Measurements from ENCODE around the gene WDR62.
"Not testable (repeated sequence)": the region's sequence is repeated elsewhere in the genome, so short reads cannot be mapped to it uniquely, and the experiment has no call there.

The WDR62 gene

GRCh38 chr19:36031308-36031707, 23.4 kb upstream of the WDR62 start:
- DNase-seq (ENCODE audit: low read depth, low spot score), result no peak
- no peak overlapping the region for H3K4me3 ChIP-seq (ENCODE audit: low read length)

DNA sequence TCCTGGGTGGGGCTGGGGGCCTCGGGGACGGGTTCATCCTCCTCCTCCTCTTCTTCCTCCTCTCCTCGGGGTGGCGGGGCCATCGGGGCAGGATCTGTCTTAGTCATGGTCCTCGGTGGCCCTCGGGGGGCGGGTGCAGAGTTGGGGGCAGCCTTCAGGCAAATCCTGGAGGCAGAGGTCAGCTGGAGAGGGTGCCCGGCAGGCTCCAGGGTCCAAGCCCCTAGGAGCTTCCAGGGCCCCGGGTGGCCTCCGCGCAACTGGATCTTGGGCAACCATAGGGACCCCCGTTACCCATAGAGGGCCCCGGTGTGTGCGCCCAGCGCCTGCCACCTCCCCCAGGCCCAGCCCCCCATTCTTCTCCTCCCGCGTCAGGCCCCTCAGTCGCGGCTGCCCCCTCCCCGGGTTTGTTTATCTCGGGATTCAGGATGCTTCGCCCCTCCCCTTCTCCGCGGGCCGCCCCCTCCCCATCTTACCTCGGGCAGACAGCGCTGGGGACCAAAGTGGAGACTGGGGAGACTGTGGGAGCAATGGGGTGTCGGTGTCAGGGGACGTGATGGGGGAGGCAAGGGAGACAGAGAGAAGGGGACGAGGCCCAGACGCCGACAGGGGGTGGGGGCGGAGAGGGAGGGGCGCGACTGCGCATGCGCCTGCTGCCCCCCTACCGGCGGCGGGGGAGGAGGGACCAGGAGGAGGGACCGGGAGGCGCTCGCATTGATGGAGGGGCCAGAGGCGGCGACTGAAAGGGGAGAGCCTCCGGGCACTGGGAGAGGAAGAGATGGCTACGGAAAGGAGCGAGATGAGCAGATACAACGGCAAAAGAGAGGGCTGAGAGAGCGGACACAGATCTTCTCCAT, 22.2 kb upstream of the WDR62 start, which contains the start of gene CLIP3:
Gene CLIP3, minus strand, starts transcription at position 623 of the 854 bp plus-strand sequence. Its CDS starts 516 bp downstream, at position 107.
- H3K4me3 ChIP-seq (ENCODE audit: low read length), result peak within 1 kb of the TSS; percentile 61
- peak; percentile 53 for DNase-seq (ENCODE audit: low read depth, low spot score)

GRCh38 chr19:36040495-36040894, 14.2 kb upstream of the WDR62 start:
- DNase-seq (ENCODE audit: low read depth, low spot score), result no peak
- H3K4me3 ChIP-seq (ENCODE audit: low read length), result no peak overlapping the region

- not testable (repeated sequence) for DNase-seq (ENCODE audit: low read depth, low spot score); H3K4me3 ChIP-seq (ENCODE audit: low read length)
These were observed 13.6 kb upstream of the WDR62 start for GRCh38 chr19:36041092-36041491.

DNA sequence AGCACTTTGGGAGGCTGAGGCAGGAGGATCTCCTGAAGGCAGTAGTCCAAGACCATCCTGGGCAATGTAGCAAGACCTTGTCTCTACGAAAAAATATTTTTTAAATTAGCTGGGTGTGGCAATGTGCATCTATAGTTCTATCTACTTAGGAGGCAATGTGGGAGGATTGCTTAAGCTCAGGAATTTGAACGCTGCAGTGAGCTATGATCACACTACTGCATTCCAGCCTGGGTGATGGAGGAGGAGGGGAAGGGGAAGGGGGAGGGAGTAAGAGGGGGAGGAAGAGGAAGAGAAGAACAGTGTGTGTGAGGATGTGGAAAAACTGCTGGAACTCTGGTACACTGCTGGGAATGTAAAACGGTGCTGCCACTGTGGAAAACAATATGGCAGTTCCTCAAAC, 12.9 kb upstream of the WDR62 start:
- no peak for DNase-seq (ENCODE audit: low read depth, low spot score)
- H3K4me3 ChIP-seq (ENCODE audit: low read length), result no peak overlapping the region

- DNase-seq (ENCODE audit: low read depth, low spot score), result no peak
- no peak overlapping the region for H3K4me3 ChIP-seq (ENCODE audit: low read length)
These were observed 10.7 kb upstream of the WDR62 start for GRCh38 chr19:36043952-36044351.

GRCh38 chr19:36046443-36047050, 8.2 kb upstream of the WDR62 start:
- H3K4me3 ChIP-seq (ENCODE audit: low read length), result no peak overlapping the region
- DNase-seq (ENCODE audit: low read depth, low spot score), result no peak

DNA sequence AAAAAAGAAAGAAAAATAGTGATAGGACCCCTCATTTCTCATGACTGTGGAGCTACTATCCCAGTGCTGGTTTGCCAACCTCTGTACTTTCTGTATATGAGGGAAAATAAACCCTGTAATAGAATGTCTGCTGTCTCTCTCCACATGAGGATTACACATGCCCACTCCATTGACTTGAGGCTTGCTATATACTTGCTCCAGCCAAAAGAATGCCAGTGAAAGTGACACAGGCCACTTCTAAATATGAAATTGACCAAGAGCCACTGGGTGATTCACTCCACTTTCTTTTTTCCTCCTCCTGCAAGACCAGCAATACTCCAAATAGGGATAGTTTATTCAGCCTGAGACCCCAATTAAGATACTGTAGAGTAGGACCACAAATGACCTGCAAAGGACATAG, 6.9 kb upstream of the WDR62 start:
- no peak for DNase-seq (ENCODE audit: low read depth, low spot score)
- no peak overlapping the region for H3K4me3 ChIP-seq (ENCODE audit: low read length)

DNA sequence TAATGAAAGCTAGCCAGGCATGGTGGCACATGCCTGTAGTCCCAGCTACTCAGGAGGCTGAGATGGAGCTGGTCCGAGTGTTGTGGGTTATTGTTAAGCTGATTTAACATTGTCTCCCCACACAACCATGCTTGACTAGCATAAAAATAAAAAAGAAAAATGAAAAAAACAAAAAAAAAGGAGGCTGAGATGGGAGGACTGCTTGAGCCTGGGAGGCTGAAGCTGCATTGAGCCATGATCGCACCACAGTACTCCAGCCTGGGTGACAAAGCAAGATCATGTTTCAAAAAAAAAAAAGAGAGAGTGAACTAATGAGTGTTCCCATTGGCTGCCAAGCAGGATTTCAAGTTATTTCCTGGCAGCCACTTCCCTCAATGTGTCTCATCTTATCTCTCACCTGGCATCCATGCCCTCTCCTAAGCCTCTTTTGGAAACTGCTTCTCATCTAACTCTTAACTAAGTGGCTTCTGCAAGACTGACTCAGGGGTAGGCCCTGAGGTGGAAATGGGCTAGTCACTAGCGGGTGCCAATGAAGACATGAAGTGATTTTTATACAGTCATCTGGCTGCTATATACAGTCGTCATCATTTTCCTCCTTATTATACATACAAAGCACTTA, 5.5 kb upstream of the WDR62 start:
- no peak overlapping the region for H3K4me3 ChIP-seq (ENCODE audit: low read length)
- DNase-seq (ENCODE audit: low read depth, low spot score), result no peak

- DNase-seq (ENCODE audit: low read depth, low spot score), result no peak
These were observed 3.5 kb upstream of the WDR62 start for GRCh38 chr19:36051236-36051635.

GRCh38 chr19:36051637-36052036, 3.1 kb upstream of the WDR62 start:
- DNase-seq (ENCODE audit: low read depth, low spot score), result no peak
- no peak overlapping the region for H3K4me3 ChIP-seq (ENCODE audit: low read length)

More at GRCh38 chr19:36051236-36051635, 3.5 kb upstream of the WDR62 start:
- no peak overlapping the region for H3K4me3 ChIP-seq (ENCODE audit: low read length)

DNA sequence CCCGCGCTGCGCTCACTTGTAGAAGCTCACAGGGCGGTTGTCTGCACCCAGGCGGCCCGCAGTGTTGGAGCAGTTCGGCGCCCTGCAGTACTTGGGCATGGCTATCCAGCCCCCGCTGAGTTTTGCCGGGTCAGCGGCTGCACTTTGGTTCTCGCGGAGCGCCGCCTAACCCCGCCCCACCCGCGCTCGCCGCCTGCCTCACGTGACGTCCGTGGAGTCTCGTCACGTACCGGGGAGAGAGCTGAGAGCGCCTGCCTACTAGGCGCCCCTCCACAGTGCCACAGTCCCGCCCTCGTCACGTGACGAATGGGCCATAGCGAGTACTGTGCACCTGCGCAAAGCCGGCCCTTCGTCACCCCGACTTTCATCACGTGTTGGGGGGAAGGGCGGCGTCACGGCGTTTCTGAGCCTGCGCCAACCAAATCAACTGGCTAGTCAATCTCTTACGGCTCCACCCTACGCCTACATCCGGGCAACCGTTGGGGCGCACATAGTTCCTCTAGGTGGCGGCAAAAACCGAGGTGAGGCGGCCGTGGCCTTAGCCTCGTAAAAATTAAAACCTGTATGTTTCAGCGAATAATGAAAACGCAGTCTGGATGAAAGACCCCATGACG, 471 bp upstream of the WDR62 start, which contains the start of gene THAP8:
Gene THAP8, minus strand, starts transcription at position 167 of the 614 bp plus-strand sequence. Its CDS starts 68 bp downstream, at position 99.
- peak; percentile 99 for DNase-seq (ENCODE audit: low read depth, low spot score)
- H3K4me3 ChIP-seq (ENCODE audit: low read length), result peak within 1 kb of the TSS; percentile 89

DNA sequence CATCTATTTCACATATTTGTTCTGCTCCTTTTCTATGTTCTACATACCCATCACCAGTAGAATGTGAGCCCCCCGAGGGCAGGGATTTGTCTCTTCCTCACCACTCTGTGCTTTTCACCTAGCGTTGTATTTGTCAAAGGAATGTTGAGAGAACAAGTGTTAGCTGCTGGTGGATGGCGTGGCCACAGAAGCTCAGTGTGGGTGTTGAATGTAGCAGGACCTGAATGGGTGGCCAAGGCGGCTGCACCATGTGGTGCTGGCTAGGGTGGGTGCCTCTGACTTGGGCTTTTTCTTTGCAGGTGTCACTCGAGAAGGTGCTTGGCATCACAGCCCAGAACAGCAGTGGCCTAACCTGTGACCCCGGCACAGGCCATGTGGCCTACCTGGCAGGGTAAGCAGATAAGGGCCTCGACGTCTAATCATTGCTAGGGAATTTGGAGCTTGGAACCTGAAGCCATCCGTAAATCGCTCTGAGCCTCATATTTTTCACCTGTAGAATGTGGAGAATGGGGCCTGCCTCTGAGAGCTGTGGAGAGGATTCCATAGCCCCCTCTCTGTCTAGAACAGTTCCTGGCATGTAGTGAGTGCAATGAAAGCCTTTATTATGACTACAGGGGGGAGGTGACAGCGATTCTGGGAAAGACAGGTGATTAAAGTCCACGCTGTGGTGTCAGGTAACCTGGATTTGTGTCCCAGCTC, 3.9 kb downstream of the WDR62 start:
- H3K4me3 ChIP-seq (ENCODE audit: low read length), result no peak overlapping the region
- DNase-seq (ENCODE audit: low read depth, low spot score), result no peak

DNA sequence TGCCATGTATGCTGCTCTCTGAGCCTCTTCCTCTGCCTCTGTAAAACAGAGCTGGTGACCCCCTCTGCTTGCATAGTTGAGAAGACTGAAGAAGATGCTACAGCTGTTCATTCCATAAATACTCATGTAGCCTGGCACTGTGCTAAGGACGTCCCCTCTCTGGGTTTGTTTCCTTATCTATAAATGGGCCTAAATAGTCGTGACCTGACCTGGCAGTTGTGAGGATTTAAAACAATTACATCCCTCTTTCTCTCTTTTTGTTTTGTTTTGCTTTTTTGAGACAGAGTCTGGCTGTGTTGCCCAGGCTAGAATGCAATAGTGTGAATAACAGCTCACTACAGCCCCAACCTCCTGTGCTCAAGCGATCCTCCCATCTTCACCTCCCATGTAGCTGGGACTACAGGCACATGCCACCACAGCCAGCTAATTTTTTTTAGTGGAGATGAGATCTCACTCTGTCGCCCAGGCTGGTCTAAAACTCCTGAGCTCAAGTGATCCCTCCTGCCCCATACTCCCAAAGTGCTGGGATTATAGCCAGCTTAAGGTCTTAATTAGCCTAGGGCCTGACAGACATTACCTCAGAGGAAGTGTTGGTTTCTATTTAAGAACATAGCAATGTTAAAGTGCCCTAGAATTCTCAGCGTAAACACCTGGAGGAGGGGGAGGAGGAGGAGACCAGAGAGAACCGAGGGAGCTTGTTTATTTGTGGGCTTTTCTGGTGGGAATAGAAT, 4.6 kb downstream of the WDR62 start:
- DNase-seq (ENCODE audit: low read depth, low spot score), result no peak
- no peak overlapping the region for H3K4me3 ChIP-seq (ENCODE audit: low read length)

DNA sequence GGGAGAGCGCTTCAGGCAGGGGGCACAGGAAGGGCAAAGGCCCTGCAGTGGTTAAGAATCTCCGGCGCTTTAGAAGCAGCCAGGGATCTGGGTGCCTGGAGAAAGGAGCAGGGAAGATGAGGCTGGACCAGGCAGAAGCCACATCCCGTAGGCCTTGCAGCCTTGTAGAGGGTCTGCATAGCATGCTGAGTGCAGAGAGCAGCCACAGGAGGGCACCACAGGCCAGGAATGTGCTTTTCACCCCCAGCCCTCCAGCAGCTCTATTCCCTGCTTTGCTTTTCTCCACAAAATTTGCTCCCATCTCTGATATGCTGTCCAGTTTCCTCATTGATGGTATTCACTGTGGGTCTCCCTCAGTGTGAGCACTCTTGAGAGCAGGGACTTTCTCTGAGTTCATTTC, 5.7 kb downstream of the WDR62 start:
- no peak overlapping the region for H3K4me3 ChIP-seq (ENCODE audit: low read length)
- no peak for DNase-seq (ENCODE audit: low read depth, low spot score)

- DNase-seq (ENCODE audit: low read depth, low spot score), result no peak
- no peak overlapping the region for H3K4me3 ChIP-seq (ENCODE audit: low read length)
These were observed 6.7 kb downstream of the WDR62 start for GRCh38 chr19:36061367-36061766.

DNA sequence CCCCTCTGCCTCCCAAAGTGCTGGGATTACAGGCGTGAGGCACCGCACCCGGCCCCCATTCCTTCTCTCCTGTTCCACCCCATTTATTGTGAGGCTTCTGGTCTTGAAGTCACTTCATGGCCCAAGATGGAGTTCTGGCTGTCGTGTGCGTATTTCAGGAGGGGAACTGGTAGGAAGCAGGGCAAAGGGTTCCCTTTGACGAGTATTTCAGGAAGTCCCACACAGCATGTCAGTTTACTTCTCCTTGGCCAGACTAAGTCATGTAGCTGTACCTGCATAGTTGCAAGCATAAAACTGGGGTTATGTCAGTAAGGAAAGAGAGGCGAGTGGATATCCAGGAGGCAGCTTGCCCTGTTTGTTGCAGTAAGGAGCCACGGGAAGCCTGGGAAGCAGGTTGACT, 10.1 kb downstream of the WDR62 start:
- no peak for DNase-seq (ENCODE audit: low read depth, low spot score)

DNA sequence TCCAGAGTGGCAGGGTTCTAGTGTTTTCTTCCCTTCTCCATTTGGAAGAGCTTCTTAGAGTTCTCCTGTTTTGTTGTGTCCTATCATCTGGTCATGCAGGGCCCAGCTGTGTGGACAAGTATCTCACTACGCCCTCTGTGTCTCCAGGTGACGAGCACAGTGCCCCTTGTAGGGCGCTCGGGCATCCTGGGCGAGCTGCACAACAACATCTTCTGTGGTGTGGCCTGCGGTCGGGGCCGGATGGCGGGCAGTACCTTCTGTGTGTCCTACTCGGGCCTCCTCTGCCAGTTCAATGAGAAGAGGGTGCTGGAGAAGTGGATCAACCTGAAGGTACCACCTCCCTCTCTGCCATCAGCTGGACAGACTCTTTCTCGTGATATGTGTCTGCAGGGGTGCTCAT, 13.0 kb downstream of the WDR62 start:
- no peak overlapping the region for H3K4me3 ChIP-seq (ENCODE audit: low read length)
- DNase-seq (ENCODE audit: low read depth, low spot score), result no peak

More for the DNA sequence above, 10.1 kb downstream of the WDR62 start:
- H3K4me3 ChIP-seq (ENCODE audit: low read length), result no peak overlapping the region

Data from Jurkat, Clone E6-1 (cell line).